Endothelial cell of umbilical vein (primary cell): ENCODE measurements around the gene KAZN. TPM values are rescaled to one million over a fixed set of nuclear protein-coding genes. Genes with fewer than 3 reads are reported as not detected.

Source experiments
- BruUV-seq: library from RNA; stranded (reverse); fragments of 400-500 nt; replicated peaks from 2 replicates; lab custom pipeline; 2021; lab: Mats Ljungman, UMichigan
- CTCF ChIA-PET: fragments of 300-600, 350-600 bp; sonication (Branson Sonifier 250); formaldehyde crosslinking; loops from one replicate; lab custom pipeline; 2021; ENCODE audit warnings: antibody characterized with exemption, inconsistent platforms; lab: Charles Lee
- POLR2A ChIA-PET: fragments of 300-600, 350-600 bp; sonication (Branson Sonifier 250); formaldehyde crosslinking; loops from one replicate; lab custom pipeline; 2021; ENCODE audit warnings: antibody characterized with exemption, inconsistent platforms; lab: Charles Lee
- DNase-seq: peaks from one replicate; pipeline ENCODE4 v3.0.0-alpha.2; 2011; ENCODE audit warnings: low read depth, low spot score
- FAIRE-seq: peaks from 2 replicates; lab custom pipeline; 2011; peaks lifted over from hg19 to GRCh38; lab: Jason Lieb, UNC
- H2AFZ ChIP-seq: 2 replicates; pipeline ENCODE4 v1.6.0; 2012; ENCODE audit warnings: low read depth, low read length, control low read depth, inconsistent platforms
- H3K27ac ChIP-seq: 2 replicates; pipeline ENCODE4 v1.5.1; 2011; ENCODE audit warnings: low read depth, mild to moderate bottlenecking, control low read depth, low read length, moderate library complexity; ENCODE audit not compliant: insufficient read depth
- H3K27me3 ChIP-seq, 2 experiments: 2 replicates each; pipeline versions ENCODE4 v1.6.0 to v1.6.1; 2011; ENCODE audit warnings: low read length in 2 of 2, mixed read lengths in 1 of 2; ENCODE audit not compliant: control insufficient read depth in 2 of 2, insufficient read depth in 2 of 2
- H3K36me3 ChIP-seq, 2 experiments: 2 replicates in 1 of 2; 3 replicates in 1 of 2; pipeline ENCODE4 v1.5.1; 2011; ENCODE audit warnings: low read length in 2 of 2, mild to moderate bottlenecking in 1 of 2, moderate library complexity in 1 of 2; ENCODE audit not compliant: control insufficient read depth in 2 of 2, insufficient read depth in 2 of 2; ENCODE audit errors: extremely low read depth in 1 of 2
- H3K4me1 ChIP-seq: 3 replicates; pipeline ENCODE4 v1.5.1; 2011; ENCODE audit warnings: mild to moderate bottlenecking, low read length; ENCODE audit not compliant: control insufficient read depth, insufficient read depth; ENCODE audit errors: extremely low read depth
- H3K4me2 ChIP-seq: 2 replicates; pipeline ENCODE4 v1.6.1; 2011; ENCODE audit warnings: low read length, control low read depth, mixed read lengths; ENCODE audit not compliant: insufficient read depth
- H3K4me3 ChIP-seq, 3 experiments: fragments of 200-600 bp in 1 of 3; sonication (generic), shearing (Covaris generic) in 1 of 3; replicated peaks in 1 of 3; 2 replicates each; pipeline ENCODE4 v1.5.1; 2011 to 2016; ENCODE audit warnings: control low read depth in 3 of 3, low read length in 3 of 3, mild to moderate bottlenecking in 2 of 3, inconsistent platforms in 1 of 3, low read depth in 1 of 3, moderate library complexity in 1 of 3; ENCODE audit not compliant: insufficient read depth in 1 of 3
- H3K79me2 ChIP-seq: 2 replicates; pipeline ENCODE4 v1.6.0; 2012; ENCODE audit warnings: low read length, inconsistent platforms; ENCODE audit not compliant: control insufficient read depth, insufficient read depth
- H3K9ac ChIP-seq: replicated peaks from 2 replicates; pipeline ENCODE3; 2011; ENCODE audit warnings: low read length, control low read depth; ENCODE audit not compliant: insufficient read depth; ENCODE audit errors: extremely low read depth
- H3K9me1 ChIP-seq: replicated peaks from 3 replicates; pipeline ENCODE4 v1.6.0; 2011; ENCODE audit warnings: mild to moderate bottlenecking, low read length; ENCODE audit not compliant: control insufficient read depth, insufficient read depth; ENCODE audit errors: extremely low read depth
- H3K9me3 ChIP-seq: replicated peaks from 2 replicates; pipeline ENCODE4 v1.5.1; 2012; ENCODE audit warnings: low read length, inconsistent platforms; ENCODE audit not compliant: control insufficient read depth, insufficient read depth
- H4K20me1 ChIP-seq: replicated peaks from 2 replicates; pipeline ENCODE3; 2011; ENCODE audit warnings: mild to moderate bottlenecking, low read length; ENCODE audit not compliant: control insufficient read depth, insufficient read depth; ENCODE audit errors: extremely low read depth
- CTCF ChIP-seq, 2 donors: IDR thresholded peaks; 1 replicate in 1 of 2; 2 replicates in 1 of 2; pipeline ENCODE4 v1.5.1; 2011; ENCODE audit warnings: low read length in 2 of 2, mild to moderate bottlenecking in 2 of 2, moderate library complexity in 2 of 2, control low read depth in 1 of 2, inconsistent platforms in 1 of 2, low read depth in 1 of 2; ENCODE audit not compliant: insufficient read depth in 1 of 2; ENCODE audit errors: extremely low read depth in 1 of 2
- EZH2 ChIP-seq: IDR thresholded peaks from 2 replicates; pipeline ENCODE4 v1.6.1; 2012; ENCODE audit warnings: borderline replicate concordance, low read depth, mild to moderate bottlenecking, moderate library complexity, low read length, inconsistent platforms; ENCODE audit not compliant: severe bottlenecking
- FOS ChIP-seq: IDR thresholded peaks from 2 replicates; pipeline ENCODE4 v1.6.1; 2011; ENCODE audit warnings: mild to moderate bottlenecking, low read length, moderate library complexity, borderline replicate concordance; ENCODE audit not compliant: insufficient read depth
- GATA2 ChIP-seq: IDR thresholded peaks from 2 replicates; pipeline ENCODE4 v1.7.0; 2011; ENCODE audit warnings: low read depth, mild to moderate bottlenecking, moderate library complexity, mixed read lengths, low read length; ENCODE audit not compliant: insufficient read length, insufficient read depth
- JUN ChIP-seq: IDR thresholded peaks from 2 replicates; pipeline ENCODE4 v1.6.1; 2011; ENCODE audit warnings: borderline replicate concordance, low read depth; ENCODE audit not compliant: insufficient read length, insufficient read depth
- MAX ChIP-seq: IDR thresholded peaks from 2 replicates; pipeline ENCODE4 v1.6.1; 2011; ENCODE audit not compliant: insufficient read depth, insufficient read length
- MYC ChIP-seq: IDR thresholded peaks from one replicate; pipeline ENCODE4 v1.6.1; 2011; ENCODE audit warnings: mild to moderate bottlenecking, low read depth, low read length
- POLR2A ChIP-seq: IDR thresholded peaks from 2 replicates; pipeline ENCODE4 v1.6.1; 2012; ENCODE audit warnings: low read depth, mild to moderate bottlenecking, control low read depth, low read length
- POLR2AphosphoS5 ChIP-seq: IDR thresholded peaks from 2 replicates; pipeline ENCODE4 v1.6.1; 2012; ENCODE audit warnings: low read depth, mild to moderate bottlenecking, control low read depth, low read length, moderate library complexity; ENCODE audit not compliant: insufficient read depth
- dilution Hi-C: fragments of 300-500 bp; cut with MboI; formaldehyde crosslinking; loops from one replicate; pipeline ENCODE4 v1.15.0; 2019; ENCODE audit warnings: low sequenced_read_pairs; ENCODE audit not compliant: extremely low pct_ligation_motif_present
- intact Hi-C: fragments of 100-400 bp; cut with micrococcal nuclease; formaldehyde crosslinking; loops from one replicate; pipeline ENCODE4 v1.10.0; 2022
- polyA plus RNA-seq, 4 experiments: library from polyadenylated mRNA; depleted of rRNA in 3 of 4; stranded (reverse) in 3 of 4; unstranded in 1 of 4; fragments of >200 nt; gene quantifications; 2 replicates each; pipeline versions ENCODE4 v1.2.1 to v1.2.3, GENCODE V29; 2011 to 2012; ENCODE audit warnings: missing spikeins in 1 of 4
- total RNA-seq: library from RNA; stranded (reverse); gene quantifications from 2 replicates; pipeline ENCODE4 v1.2.3, GENCODE V29; 2021

The KAZN gene
- total and polyA plus RNA-seq, 2 donors (not counting 3 experiments of a cell fraction or from before 2014, with no cell fraction given) = 1.6 to 5.8 TPM

GRCh38 chr1:15016001-15016400, 417.5 kb downstream of the KAZN start:
- BruUV-seq = no TSS peak
- POLR2A ChIA-PET = no interaction called here

More at GRCh38 chr1:15016001-15016400, 417.5 kb downstream of the KAZN start:
- H3K9me1 ChIP-seq = no peaks in the 10 kb centered on the region
- DNase-seq (no peak), FAIRE-seq (no peak)
- no peaks in the 10 kb centered on the region for H3K9me3 ChIP-seq
- H3K9ac ChIP-seq = no peak overlapping the region
- no peak overlapping the region for H3K27ac ChIP-seq
- H4K20me1 ChIP-seq = no peaks in the 10 kb centered on the region
- no peak overlapping the region for H2AFZ ChIP-seq
- intact Hi-C loops = no loop called here
- no peaks in the 10 kb centered on the region for H3K27me3 ChIP-seq
- TF ChIP-seq MAX (no peak), POLR2A (no peak), MYC (no peak), GATA2 (no peak), EZH2 (no peak), JUN (no peak), POLR2AphosphoS5 (no peak), CTCF (IDR thresholded peaks at IDR 0.05; ENCODE audit: extremely low read depth in 1 of 2, insufficient read depth in 1 of 2, low read depth in 1 of 2, low read length in 2 of 2) (no peak), FOS (no peak)
- dilution Hi-C loops = no loop called here
- H3K4me2 ChIP-seq = no peak overlapping the region
- H3K4me1 ChIP-seq = peaks cover 2% of the 10 kb centered on the region
- no peak overlapping the region for H3K4me3 ChIP-seq
- H3K36me3 ChIP-seq = no peaks in the 10 kb centered on the region
- no peaks in the 10 kb centered on the region for H3K79me2 ChIP-seq
- CTCF ChIA-PET = interaction anchor here (1.1 to 1.3 kb wide), 2 partner anchors 12 to 19 kb away, joined by 3 to 4 read pairs; no protein-coding TSS in a partner anchor
